Epithelial cell of proximal tubule (primary cell): Measurements from ENCODE around the gene CNN1. TPM values are rescaled to one million over a fixed set of nuclear protein-coding genes. Genes with fewer than 3 reads are reported as not detected.
"Not testable (repeated sequence)": the region's sequence is repeated elsewhere in the genome, so short reads cannot be mapped to it uniquely, and the experiment has no call there.

ENCODE experiments used
- DNase-seq: peaks from one replicate; pipeline ENCODE4 v3.0.0-alpha.2; 2011; ENCODE audit warnings: low read depth
- H3K4me3 ChIP-seq: 2 replicates; pipeline ENCODE4 v1.5.1; 2011; ENCODE audit warnings: low read depth, mild to moderate bottlenecking, low read length
- CTCF ChIP-seq: conservative IDR thresholded peaks from 2 replicates; pipeline ENCODE4 v1.5.1; 2012; ENCODE audit warnings: low read depth, mild to moderate bottlenecking, low read length
- total RNA-seq: library from RNA; depleted of rRNA; stranded (reverse); fragments of >200 nt; gene quantifications from 2 replicates; pipeline ENCODE4 v1.2.3, GENCODE V29; 2015

CNN1 gene
- total RNA-seq, 1 donor from 2014 or later, result 16.1 TPM

GRCh38 chr19:11555246-11555645 lies 16.6 kb downstream of the CNN1 start:
- H3K4me3 ChIP-seq, result no peak overlapping the region
- DNase-seq, result no peak
- no peak for TF ChIP-seq CTCF

- TF ChIP-seq CTCF, result no peak
- no peak for DNase-seq
- H3K4me3 ChIP-seq, result no peak overlapping the region
These were observed 18.2 kb downstream of the CNN1 start for GRCh38 chr19:11556634-11557420.

DNA sequence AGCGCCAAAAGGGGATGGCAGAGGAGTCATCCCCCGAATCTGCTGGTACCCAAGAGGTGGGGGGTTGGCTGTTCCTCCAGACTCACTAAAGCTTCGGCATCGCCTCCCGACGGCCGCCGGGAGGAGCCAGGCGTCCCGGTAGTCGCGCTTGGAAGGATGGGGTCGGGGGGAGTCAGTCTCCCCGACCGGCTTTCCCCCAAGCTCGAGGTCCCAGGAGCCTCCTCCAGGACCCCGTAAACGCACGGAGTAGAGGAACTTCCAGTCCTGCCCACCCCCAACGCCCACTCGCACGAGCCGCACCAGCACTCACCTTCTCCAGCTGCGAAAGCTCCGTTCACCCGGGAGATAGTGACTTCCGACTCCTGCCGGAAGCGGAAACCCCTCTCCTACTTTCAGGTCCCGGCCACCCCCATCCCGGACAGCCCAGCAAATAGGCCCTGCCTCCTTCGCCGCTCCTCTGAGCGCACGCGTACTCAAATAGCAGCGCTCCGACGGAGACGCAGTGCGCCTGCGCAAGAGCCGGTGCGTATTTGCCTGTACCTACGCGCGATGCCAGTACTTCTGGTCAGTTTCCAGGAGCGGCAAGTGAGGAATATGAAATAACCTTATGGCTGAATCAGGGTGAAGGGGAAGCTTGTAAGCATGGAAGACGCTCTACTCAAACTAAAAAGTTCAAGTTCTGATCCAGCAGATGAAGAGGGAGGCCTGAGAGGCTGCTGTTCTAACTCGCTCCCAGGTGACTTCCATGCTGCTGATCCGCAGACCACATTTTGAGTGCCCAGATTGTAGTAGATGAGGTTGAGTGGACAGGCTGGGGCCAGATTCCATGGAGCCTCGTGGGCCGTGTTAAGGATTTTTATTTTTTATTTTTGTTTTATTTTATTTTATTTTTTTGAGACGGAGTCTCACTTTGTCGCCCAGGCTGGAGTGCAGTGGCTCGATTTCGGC lies 20.5 kb downstream of the CNN1 start, which contains the start of gene ELOF1:
Gene ELOF1, minus strand, starts transcription at position 350 of the 948 bp plus-strand sequence. CDS start 4,883 bp downstream, outside the sequence.
- peak; percentile 80 for DNase-seq
- TF ChIP-seq CTCF, result peak; percentile 34
- H3K4me3 ChIP-seq, result peak within 1 kb of the TSS; percentile 92

GRCh38 chr19:11560404-11561051 lies 21.9 kb downstream of the CNN1 start:
- H3K4me3 ChIP-seq, result no peak overlapping the region
- DNase-seq, result peak; percentile 35
- TF ChIP-seq CTCF, result peak; percentile 83

- no peak for TF ChIP-seq CTCF
- no peak overlapping the region for H3K4me3 ChIP-seq
- no peak for DNase-seq
These were observed 24.9 kb downstream of the CNN1 start for GRCh38 chr19:11563532-11563931.

DNA sequence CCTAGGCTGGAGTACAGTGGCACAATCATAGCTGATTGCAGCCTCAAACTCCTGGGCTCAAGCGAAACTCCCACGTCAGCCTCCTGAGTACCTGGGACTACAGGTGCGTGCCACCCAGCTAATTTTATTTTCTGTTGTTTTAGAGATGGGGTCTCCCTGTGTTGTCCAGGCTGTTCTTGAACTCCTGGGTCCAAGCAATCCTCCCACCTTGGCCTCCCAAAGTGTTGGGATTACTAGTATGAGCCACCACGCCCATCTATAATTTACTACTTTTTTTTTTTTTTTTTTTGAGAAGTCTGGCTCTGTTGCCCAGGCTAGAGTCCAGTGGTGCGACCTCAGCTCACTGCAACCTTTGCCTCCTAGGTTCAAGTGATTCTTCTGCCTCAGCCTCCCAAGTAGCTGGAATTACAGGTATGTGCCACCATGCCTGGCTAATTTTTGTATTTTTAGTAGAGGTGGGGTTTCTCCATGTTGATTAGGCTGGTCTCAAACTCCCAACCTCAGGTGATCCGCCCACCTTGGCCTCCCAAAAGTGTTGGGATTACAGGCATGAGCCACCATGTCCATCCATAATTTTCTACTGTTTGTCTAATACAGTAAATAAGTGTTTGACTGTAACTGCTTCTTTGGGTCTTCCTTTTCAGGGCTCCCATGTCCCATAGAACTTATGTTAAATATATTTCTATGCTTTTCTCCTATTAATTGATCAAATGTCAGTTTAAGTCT lies 25.6 kb downstream of the CNN1 start:
- not testable (repeated sequence) for H3K4me3 ChIP-seq, DNase-seq

DNA sequence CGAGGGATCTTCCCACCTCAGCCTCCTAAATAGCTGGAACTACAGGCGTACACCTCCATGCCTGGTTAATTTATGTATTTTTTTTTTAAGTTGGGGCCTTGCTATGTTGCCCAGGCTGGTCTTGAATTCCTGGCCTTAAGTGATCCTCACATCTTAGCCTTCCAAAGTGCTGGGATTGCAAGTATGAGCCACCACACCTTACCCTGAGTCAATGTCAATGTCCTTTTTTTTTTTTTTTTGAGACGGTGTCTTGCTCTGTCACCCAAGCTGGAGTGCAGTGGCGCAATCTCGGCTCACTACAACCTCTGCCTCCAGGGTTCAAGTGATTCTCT lies 27.0 kb downstream of the CNN1 start:
- not testable (repeated sequence) for H3K4me3 ChIP-seq, DNase-seq
